Measurements from ENCODE around the gene UBA7.

GRCh38 chr3:49806850-49807249, 6.9 kb downstream of the UBA7 start:
- TF ChIP-seq EZH2phosphoT487 (IDR thresholded peaks at IDR 0.05), result no peak
- TF ChIP-seq, protein P1, sequence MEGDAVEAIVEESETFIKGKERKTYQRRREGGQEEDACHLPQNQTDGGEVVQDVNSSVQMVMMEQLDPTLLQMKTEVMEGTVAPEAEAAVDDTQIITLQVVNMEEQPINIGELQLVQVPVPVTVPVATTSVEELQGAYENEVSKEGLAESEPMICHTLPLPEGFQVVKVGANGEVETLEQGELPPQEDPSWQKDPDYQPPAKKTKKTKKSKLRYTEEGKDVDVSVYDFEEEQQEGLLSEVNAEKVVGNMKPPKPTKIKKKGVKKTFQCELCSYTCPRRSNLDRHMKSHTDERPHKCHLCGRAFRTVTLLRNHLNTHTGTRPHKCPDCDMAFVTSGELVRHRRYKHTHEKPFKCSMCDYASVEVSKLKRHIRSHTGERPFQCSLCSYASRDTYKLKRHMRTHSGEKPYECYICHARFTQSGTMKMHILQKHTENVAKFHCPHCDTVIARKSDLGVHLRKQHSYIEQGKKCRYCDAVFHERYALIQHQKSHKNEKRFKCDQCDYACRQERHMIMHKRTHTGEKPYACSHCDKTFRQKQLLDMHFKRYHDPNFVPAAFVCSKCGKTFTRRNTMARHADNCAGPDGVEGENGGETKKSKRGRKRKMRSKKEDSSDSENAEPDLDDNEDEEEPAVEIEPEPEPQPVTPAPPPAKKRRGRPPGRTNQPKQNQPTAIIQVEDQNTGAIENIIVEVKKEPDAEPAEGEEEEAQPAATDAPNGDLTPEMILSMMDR (IDR thresholded peaks at IDR 0.05), result no peak
- no peak for TF ChIP-seq EZH2 (IDR thresholded peaks at IDR 0.05)

Measured in neural progenitor cell (in vitro differentiated cells).